Measurements from ENCODE around the gene SNRK.

SNRK gene

GRCh38 chr3:43373560-43373928, 87.2 kb downstream of the SNRK start:
- DNase-seq (ENCODE audit: low read depth), result no peak
- no peak overlapping the region for H3K4me3 ChIP-seq (ENCODE audit: low read length)
- TF ChIP-seq CTCF (conservative IDR thresholded peaks at IDR 0.05; ENCODE audit: low read length), result no peak

GRCh38 chr3:43378066-43378935, 92.0 kb downstream of the SNRK start:
- DNase-seq (ENCODE audit: low read depth), result no peak
- peak; percentile 59 for TF ChIP-seq CTCF (conservative IDR thresholded peaks at IDR 0.05; ENCODE audit: low read length)
- no peak overlapping the region for H3K4me3 ChIP-seq (ENCODE audit: low read length)

DNA sequence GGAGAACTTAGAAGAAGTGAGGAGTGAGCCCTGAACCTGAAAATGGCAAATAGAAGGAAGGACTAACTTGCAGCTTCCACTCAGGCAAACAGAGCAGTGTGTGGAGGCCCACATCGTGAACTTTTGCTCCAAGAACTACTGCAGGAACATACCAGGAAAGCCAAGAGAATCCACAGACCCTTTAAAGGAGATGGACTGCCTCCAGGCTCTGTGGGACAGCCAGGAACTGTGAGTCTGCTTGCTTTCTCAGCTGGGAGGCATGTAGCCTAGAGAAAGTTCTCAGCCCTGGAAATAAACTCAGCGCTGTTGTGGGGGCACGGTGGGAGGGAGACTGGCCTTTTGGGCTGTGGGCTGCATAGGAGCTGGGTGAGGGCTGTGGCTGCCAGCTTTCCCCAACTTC, 93.0 kb downstream of the SNRK start:
- DNase-seq (ENCODE audit: low read depth), result peak; percentile 69
- TF ChIP-seq CTCF (conservative IDR thresholded peaks at IDR 0.05; ENCODE audit: low read length), result no peak
- no peak overlapping the region for H3K4me3 ChIP-seq (ENCODE audit: low read length)

GRCh38 chr3:43388175-43388574, 101.8 kb downstream of the SNRK start:
- TF ChIP-seq CTCF (conservative IDR thresholded peaks at IDR 0.05; ENCODE audit: low read length), result no peak
- DNase-seq (ENCODE audit: low read depth), result no peak
- H3K4me3 ChIP-seq (ENCODE audit: low read length), result no peak overlapping the region

- DNase-seq (ENCODE audit: low read depth), result no peak
- no peak overlapping the region for H3K4me3 ChIP-seq (ENCODE audit: low read length)
- no peak for TF ChIP-seq CTCF (conservative IDR thresholded peaks at IDR 0.05; ENCODE audit: low read length)
Measured at GRCh38 chr3:43388915-43389314, 102.6 kb downstream of the SNRK start.

- no peak for DNase-seq (ENCODE audit: low read depth)
- TF ChIP-seq CTCF (conservative IDR thresholded peaks at IDR 0.05; ENCODE audit: low read length), result no peak
Measured at GRCh38 chr3:43389388-43390254, 103.3 kb downstream of the SNRK start.

More at GRCh38 chr3:43389388-43390254, 103.3 kb downstream of the SNRK start:
- H3K4me3 ChIP-seq (ENCODE audit: low read length), result no peak overlapping the region

Measured in AG10803 (cell line).